Loucy (cell line): ENCODE results near the gene CHCHD10.

ENCODE experiments used
- CTCF ChIP-seq: fragments of 200-600 bp; sonication (generic); conservative IDR thresholded peaks from 2 replicates; pipeline ENCODE4 v1.5.1; 2014; ENCODE audit warnings: mild to moderate bottlenecking, antibody characterized with exemption, low read length
- EZH2phosphoT487 ChIP-seq: fragments of 200-600 bp; IDR thresholded peaks from 2 replicates; pipeline ENCODE4 v1.6.1; 2018; ENCODE audit warnings: antibody characterized with exemption, mild to moderate bottlenecking, moderate library complexity, borderline replicate concordance

DNA sequence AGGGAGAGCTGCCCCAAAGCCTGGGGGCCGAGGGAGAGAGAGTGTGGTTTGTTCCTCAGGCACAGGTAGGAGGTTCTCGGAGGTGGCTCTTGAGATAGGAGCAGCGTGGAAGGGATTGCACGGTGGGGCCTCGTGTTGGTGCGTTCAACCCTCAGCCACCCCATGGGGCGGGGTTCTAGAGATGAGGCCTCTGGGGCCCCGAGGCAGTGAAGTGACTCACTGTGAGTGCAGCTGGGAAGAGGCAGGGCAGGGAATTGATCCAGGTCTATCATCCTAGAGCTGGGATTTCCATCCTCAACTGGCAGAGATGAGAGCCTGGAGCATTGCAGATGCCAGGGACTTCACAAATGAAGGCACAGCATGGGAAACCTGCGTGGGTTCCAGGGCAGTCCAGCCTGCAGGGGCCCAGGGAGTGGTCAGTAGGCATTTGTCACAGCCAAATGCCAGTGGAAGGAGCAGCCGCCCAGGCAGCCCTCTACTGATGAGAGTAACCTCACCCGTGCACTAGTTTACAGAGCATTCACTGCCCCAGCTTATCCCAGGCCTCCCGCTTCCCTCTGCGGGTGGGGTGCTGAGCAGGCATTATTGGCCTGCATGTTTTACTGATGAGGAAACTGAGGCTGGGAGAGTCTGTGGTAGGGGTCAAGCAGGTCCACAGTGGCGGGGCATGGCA is 13.9 kb upstream of the CHCHD10 start:
- TF ChIP-seq EZH2phosphoT487, result no peak
- no peak for TF ChIP-seq CTCF
